ENCODE results near the gene OR6M1.

OR6M1 gene

GRCh38 chr11:123838199-123838598 lies 32.0 kb upstream of the OR6M1 start:
- TF ChIP-seq CTCF (IDR thresholded peaks at IDR 0.05; ENCODE audit: low read depth, low read length): no peak
- DNase-seq (ENCODE audit: extremely low read depth, low read depth): no peak

- DNase-seq (ENCODE audit: extremely low read depth, low read depth): no peak
- TF ChIP-seq CTCF (IDR thresholded peaks at IDR 0.05; ENCODE audit: low read depth, low read length): no peak
Measured at GRCh38 chr11:123833095-123833494, 26.9 kb upstream of the OR6M1 start.

GRCh38 chr11:123829745-123830144 lies 23.6 kb upstream of the OR6M1 start:
- DNase-seq (ENCODE audit: extremely low read depth, low read depth): no peak
- TF ChIP-seq CTCF (IDR thresholded peaks at IDR 0.05; ENCODE audit: low read depth, low read length): no peak

- no peak for DNase-seq (ENCODE audit: extremely low read depth, low read depth)
- TF ChIP-seq CTCF (IDR thresholded peaks at IDR 0.05; ENCODE audit: low read depth, low read length): no peak
Measured at GRCh38 chr11:123822599-123822998, 16.4 kb upstream of the OR6M1 start.

GRCh38 chr11:123822032-123822431 lies 15.9 kb upstream of the OR6M1 start:
- DNase-seq (ENCODE audit: extremely low read depth, low read depth): no peak
- no peak for TF ChIP-seq CTCF (IDR thresholded peaks at IDR 0.05; ENCODE audit: low read depth, low read length)

- DNase-seq (ENCODE audit: extremely low read depth, low read depth): no peak
- TF ChIP-seq CTCF (IDR thresholded peaks at IDR 0.05; ENCODE audit: low read depth, low read length): no peak
Measured at GRCh38 chr11:123815122-123815521, 9.0 kb upstream of the OR6M1 start.

GRCh38 chr11:123801765-123802164 lies 4.4 kb downstream of the OR6M1 start:
- DNase-seq (ENCODE audit: extremely low read depth, low read depth): no peak

More at GRCh38 chr11:123801765-123802164, 4.4 kb downstream of the OR6M1 start:
- no peak for TF ChIP-seq CTCF (IDR thresholded peaks at IDR 0.05; ENCODE audit: low read depth, low read length)

All from AG09319 (cell line).